ENCODE measurements around the gene SAMHD1. TPM values are rescaled to one million over a fixed set of nuclear protein-coding genes. Genes with fewer than 3 reads are reported as not detected.

SAMHD1 gene
- total and polyA plus RNA-seq, 2 of the 8 experiments (the other 6 are each of a cell fraction or from before 2014, with no cell fraction given): 22.0 to 37.1 TPM

GRCh38 chr20:36859700-36860330 lies 91.7 kb downstream of the SAMHD1 start (continued):
- TF ChIP-seq JUN (IDR thresholded peaks at IDR 0.05; ENCODE audit: low read depth, low read length): no peak
- TF ChIP-seq NANOG (IDR thresholded peaks at IDR 0.05; ENCODE audit: insufficient read depth, low read depth, low read length, poor library complexity, severe bottlenecking): no peak
- TF ChIP-seq YY1 (IDR thresholded peaks at IDR 0.05; ENCODE audit: low read depth, low read length): no peak
- TF ChIP-seq SP1 (IDR thresholded peaks at IDR 0.05; ENCODE audit: low read depth, low read length): no peak
- no peak for TF ChIP-seq BACH1 (IDR thresholded peaks at IDR 0.05; ENCODE audit: low read length)
- TF ChIP-seq TBP (IDR thresholded peaks at IDR 0.05; ENCODE audit: low read depth, low read length): no peak
- TF ChIP-seq POLR2A (IDR thresholded peaks at IDR 0.05; ENCODE audit: control extremely low read depth in 1 of 2, low read depth in 2 of 2, low read length in 2 of 2): no peak
